HPDE6-E6E7 (cell line): ENCODE measurements around the gene SLC16A5.
A peak's percentile ranks its signal among the peaks of the same experiment; 100 is the strongest.
"Not testable (repeated sequence)": the region's sequence is repeated elsewhere in the genome, so short reads cannot be mapped to it uniquely, and the experiment has no call there.

Source experiments
- DNase-seq: peaks from one replicate; pipeline ENCODE4 v3.0.0; 2011; ENCODE audit warnings: missing footprints; ENCODE audit errors: extremely low spot score

SLC16A5 gene

DNA sequence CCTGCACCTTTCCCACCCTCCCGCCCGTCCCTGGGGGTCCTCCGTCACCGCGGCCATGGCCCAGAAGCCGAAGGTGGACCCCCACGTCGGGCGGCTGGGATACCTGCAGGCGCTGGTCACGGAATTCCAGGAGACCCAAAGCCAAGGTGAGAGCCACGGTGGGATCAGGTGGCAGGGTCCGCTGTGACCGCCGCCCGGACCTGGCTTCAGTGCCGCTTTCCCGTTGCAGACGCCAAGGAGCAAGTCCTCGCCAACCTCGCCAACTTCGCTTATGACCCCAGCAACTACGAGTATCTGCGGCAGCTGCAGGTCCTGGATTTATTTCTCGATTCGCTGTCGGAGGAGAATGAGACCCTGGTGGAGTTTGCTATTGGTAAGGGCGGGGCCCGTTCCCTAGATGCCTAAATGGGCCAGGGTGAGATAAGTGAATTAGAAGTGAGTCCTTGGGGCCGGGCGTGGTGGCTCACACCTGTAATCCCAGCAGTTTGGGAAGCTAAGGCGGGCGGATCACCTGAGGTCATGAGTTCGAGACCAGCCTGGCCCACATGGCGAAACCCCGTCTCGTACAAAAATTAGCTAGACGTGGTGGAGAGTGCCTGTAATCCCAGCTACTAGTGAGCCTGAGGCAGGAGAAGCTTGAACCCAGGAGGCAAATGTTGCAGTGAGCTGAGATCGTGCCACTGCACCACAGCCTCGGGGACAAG, 22.6 kb downstream of the SLC16A5 start:
- no peak for DNase-seq

GRCh38 chr17:75111777-75112335, 24.1 kb downstream of the SLC16A5 start:
- no peak for DNase-seq

- peak; percentile 83 for DNase-seq
These were observed 26.2 kb downstream of the SLC16A5 start for GRCh38 chr17:75113798-75114551.

GRCh38 chr17:75114552-75115314, 27.0 kb downstream of the SLC16A5 start:
- DNase-seq: no peak

DNA sequence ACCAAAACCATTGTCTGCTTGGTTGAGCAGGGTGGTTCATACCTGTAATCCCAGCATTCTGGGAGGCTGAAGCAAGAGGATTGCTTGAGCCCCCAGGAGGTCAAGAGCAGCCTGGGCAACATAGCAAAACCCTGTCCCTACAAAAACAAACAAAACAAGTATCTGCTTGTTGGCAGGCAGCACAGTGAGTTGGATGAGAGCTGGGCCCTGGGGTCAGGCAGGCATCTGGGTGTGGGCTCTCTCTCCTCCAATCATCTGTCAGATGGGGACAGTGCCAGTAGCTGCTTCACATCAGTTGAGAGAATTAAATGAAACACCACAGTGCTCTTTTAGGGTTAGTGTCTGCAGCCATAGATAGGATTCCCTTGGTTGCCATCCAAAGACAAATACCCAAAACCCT, 27.8 kb downstream of the SLC16A5 start:
- DNase-seq: no peak

GRCh38 chr17:75116737-75117136, 29.0 kb downstream of the SLC16A5 start:
- DNase-seq: no peak

- DNase-seq: no peak
These were observed 30.6 kb downstream of the SLC16A5 start for GRCh38 chr17:75118307-75118706.

- peak; percentile 97 for DNase-seq
These were observed 36.5 kb downstream of the SLC16A5 start for GRCh38 chr17:75124041-75124818.

GRCh38 chr17:75124819-75125162, 37.0 kb downstream of the SLC16A5 start:
- DNase-seq: no peak

GRCh38 chr17:75125984-75126383, 38.2 kb downstream of the SLC16A5 start:
- no peak for DNase-seq

DNA sequence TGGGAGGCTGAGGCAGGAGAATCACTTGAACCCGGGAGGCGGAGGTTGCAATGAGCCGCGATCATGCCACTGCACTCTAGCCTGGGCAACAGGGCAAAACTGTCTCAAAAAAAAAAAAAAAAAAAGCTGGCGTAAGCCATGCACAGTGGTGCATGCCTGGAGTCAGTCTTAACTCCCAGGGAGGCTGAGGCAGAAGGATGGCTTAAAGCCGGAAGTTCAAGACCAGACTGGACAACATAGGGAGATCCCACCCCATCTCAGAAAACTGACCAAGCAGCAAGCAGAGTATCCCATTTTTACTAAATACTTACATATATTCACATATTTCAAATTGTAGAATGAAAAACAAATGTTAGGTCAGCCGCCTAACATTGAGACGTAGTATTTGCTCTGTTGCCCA, 39.2 kb downstream of the SLC16A5 start:
- DNase-seq: no peak

DNA sequence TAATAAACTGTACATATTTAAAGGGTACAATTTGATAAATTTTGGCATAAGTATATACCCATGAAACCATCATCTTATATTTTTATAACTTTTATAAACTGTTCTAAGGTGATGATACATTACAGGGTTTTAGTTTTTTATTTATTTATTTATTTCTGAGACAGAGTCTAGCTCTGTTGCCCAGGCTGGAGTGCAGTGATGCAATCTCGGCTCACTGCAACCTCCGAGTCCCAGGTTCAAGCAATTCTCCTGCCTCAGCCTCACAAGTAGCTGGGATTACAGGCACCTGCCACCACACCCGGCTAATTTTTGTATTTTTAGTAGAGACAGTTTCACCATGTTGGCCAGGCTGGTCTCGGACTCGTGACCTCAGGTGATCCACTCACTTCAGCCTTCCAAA, 40.2 kb downstream of the SLC16A5 start:
- not testable (repeated sequence) for DNase-seq

GRCh38 chr17:75128694-75129505, 41.1 kb downstream of the SLC16A5 start:
- no peak for DNase-seq

DNA sequence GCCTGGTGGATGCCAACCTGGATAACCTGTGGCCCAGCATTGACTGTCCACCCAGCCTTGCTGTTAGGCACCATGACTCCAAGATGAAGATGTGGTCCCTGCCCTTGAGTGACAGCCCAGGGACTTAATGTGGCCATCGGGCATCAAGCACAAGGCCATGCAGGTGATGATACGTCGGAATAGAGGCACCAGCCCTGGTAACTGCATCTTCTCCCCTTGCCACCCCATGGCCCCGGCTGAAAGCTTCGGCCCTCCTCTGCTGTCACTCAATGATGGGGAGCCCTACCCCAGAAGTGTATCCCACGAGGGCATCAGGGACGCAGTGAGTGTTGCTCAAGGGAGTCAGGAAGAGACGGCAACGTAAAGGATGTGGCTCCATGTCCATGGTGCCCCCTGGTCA, 41.8 kb downstream of the SLC16A5 start:
- DNase-seq: no peak

GRCh38 chr17:75130059-75130631, 42.4 kb downstream of the SLC16A5 start:
- no peak for DNase-seq

GRCh38 chr17:75130632-75131277, 43.0 kb downstream of the SLC16A5 start:
- no peak for DNase-seq

DNA sequence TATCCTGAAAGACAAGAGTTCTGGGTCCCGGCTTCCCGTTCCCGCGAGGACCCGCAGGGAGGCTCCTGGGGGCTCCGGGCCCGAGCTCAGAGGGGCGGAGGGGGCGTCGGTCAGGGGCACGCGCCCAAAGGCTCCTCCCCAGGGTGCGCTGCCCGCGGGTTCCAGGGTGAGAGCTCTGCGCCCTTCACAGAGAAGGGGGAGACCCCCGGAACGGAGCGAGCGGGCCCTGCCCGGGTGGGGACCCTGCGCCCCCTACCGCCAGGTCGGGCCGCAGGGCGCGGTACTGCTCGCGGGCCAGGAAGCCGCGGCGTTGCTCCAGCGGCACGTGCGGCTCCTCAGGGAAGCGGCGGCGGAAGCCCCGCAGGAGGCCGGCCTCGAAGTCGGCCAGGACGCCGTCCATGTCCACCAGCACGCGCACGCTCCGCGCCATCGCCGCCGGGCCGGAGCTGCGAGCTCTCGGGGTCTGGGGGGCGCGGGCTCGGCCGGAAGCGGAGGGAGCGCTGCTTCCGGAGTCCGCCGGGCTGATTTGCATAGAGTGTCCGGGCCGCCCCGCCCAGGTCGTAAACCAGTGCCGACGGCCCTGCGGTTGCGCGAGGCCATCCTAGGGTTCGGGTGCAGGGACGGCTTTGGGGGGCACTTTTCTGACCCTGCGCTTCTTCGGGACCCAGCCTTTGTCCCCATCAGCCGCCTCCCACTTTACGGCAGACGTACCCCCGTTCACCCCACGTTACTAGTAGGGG, 43.7 kb downstream of the SLC16A5 start, which contains the start of gene NT5C:
TSS of gene NT5C (minus strand) at position 465 of the 740 bp plus-strand sequence. CDS start at position 430, 35 bp downstream.
- no peak for DNase-seq

GRCh38 chr17:75132018-75133000, 44.6 kb downstream of the SLC16A5 start:
- DNase-seq: not testable (repeated sequence)
